NCI-H2107 treated with DMSO at 0.1 percent for 48 hours (cell line): Measurements from ENCODE around the gene ARL3.

Experiments used
- DNase-seq: peaks from one replicate; lab custom pipeline; 2025; ENCODE audit not compliant: unreplicated experiment; lab: John Stamatoyannopoulos, UW

ARL3 gene

DNA sequence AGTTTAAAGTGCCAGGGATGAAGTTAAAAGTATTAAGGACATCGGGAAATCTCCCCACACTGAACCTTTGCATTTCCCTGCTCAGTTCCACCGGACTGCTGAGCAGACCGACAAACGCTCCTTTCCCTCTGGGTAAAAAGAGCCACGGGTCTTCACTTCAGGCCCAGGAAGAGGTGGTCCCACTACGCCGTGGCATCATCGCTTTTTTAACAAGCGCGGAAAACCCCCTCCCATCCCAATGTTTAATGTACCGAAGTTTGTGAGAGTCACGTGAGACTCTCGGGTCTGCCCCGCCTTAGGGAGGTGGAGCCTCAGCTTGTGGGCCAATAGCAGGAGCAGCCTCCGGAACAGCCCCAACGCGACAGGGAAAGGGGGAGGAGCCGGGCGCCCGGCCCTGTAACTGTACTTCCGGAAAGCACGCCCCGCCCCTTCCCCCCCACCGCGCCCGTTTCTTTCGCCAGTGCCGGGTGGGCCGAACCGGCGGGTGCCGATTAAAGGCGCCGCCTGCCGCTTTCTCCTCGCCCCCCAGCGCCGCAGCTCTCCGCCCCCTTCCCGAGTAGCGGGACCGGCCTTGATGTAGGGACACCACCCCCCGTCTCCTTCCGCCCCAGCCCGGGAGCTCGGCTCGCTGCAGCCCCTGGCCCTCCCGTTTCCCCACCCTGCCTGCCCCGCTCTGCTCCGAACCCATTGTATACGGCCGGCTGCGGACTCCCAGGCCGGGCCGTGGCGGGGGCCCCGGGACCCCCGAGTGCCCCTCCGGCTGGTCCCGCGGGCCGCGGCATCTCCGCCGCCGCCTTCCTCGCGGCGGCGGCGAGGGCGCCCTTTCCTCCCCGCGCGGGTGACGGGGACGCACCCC, 72.1 kb downstream of the ARL3 start:
- peak; percentile 73 for DNase-seq

DNA sequence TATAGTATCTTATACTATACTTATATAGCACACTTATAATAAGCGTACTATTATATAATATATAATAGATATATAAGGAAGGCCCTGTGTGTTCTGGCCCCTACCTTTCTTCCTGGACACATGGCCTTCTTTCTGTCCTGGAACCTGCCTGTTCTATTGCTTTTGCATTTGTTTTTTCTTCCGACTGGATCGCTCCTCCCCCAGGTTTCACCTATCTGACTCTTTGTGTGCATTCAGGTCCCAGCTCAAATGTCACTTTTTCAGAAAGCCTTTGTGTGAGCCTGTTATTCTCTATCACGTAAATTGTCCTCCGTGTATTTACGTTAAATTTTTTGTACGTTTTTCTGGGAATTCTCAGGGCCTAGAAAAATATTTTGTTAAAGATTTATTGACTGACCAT, 72.8 kb downstream of the ARL3 start:
- DNase-seq = peak; percentile 69

DNA sequence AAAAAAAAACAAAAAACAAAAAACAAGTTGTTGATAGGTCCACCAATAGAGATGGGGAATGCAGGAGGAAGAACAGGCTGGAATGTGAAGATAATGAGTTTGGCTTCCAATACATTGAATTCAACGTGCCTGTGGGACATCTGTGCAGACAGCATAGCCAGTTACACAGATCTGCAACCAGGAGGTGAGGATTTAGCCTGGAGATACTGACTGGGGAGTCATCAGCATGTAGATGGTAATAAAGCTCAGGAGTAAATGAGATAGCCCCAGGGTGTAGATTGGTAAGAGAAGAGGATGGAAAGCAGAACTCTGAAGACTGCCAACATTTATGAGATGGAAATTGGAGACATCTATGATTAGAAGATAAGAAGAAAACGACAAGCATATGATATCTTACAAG, 74.7 kb downstream of the ARL3 start:
- DNase-seq = no peak

DNA sequence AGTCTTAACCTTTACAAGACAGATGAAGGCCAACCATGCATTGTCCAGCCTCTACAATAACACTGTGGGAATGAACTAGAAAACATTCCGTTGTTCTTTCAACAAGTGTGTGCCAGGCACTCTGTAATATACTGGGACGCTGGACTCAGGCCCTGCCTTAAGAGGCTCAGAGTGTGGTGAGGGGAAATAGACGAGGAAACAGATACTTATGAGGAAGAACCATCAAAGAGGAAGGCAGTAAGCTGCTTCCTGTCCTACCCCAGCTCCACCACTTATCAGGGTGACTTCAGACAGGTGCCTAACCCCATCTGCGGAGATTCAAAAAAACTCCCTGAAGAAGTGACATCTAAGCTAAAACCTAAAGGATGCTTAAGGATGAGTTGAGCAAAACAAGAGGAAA, 78.8 kb downstream of the ARL3 start:
- no peak for DNase-seq

DNA sequence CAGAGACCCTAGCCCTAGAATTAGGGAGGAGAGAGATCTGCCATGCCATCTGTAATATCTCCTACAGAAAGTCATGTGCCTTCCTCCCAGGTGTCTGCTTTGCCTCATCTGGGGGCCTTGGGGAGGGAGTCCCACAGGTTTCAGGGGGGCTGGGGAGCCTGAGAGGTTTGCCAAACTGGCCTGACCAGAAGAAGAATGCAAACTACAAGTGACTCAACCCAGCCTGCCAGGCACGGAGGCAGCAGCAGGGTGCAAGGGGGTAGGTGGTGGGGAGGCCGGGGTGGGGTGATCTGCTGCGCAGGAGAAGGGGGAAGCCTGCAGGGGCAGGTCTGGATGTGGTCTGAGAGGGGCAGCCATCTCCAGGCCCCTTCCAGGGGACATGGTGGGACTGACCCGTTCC, 79.5 kb downstream of the ARL3 start:
- DNase-seq = no peak

DNA sequence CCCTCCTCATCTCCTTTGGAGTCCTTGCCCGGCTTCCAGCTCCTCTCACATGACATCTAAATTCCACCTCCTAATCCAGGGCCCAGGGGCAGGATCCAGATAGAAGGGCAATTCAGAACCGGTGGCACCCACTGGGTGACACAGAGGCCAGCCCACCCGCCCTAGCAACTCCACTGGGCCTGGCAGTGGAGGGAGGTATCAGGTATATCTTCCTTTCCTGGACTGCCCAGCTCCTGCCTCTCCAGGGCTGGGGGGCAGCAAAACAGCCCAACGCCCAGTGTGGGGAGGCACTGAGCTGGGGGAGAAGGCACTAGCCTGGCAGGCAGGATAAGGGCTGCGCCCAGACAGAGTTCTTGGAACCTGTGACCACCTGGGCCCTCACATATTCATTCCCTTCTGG, 80.3 kb downstream of the ARL3 start:
- no peak for DNase-seq

DNA sequence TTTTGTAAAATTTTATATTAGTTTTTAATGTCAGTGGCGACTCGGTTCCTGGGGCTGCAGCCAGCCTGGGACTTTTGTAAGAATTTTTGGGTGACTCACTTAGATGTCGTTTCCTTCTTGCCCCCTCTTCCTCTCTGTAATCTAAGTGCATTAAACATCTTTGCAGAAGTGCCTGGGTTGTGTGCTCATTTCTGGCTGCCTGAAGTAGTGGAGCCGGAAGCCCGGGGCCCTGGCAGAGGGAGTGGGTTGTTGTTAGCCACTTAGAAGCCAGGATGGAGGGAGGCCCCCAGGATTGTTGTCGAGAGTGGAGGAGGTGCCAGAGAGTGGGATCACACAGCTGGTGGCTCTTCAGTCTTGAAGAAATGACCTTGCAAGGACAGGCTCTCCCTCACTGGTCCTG, 80.9 kb downstream of the ARL3 start:
- no peak for DNase-seq

DNA sequence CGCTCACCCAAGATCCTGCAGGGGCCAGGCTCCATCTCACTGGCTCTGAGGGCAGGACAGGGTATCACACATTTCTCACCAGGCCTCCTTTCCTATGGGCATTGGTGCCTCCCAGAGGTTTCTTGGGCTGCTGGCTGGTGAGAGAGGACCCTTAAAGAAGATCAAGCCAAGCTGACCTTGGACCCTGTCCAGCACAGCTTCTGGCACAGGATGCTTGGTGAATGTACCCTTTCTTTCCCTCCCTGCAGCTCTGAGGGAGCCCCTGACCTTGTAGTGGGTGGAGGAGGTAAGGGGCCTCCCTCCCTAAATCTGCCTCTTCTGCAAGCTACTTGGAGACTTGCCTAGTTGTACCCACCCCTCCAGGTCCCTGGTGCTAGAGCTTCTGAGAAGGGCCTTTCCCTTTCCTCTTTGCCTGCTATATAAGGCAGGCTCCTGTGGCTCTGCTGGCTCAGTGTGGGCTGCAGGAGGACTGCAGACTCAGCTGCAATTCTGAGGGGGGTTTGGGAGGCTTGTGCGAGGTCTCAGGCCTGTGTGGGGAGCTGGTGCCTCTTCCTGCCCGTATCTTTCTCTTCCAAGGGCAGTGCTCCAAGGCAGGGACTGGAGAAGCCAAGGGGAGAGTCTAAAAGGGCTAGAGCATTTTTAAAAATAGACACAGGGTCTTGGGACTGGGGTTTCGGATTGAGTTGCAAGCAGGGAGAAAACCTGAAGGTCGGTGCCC, 81.6 kb downstream of the ARL3 start:
- no peak for DNase-seq

DNA sequence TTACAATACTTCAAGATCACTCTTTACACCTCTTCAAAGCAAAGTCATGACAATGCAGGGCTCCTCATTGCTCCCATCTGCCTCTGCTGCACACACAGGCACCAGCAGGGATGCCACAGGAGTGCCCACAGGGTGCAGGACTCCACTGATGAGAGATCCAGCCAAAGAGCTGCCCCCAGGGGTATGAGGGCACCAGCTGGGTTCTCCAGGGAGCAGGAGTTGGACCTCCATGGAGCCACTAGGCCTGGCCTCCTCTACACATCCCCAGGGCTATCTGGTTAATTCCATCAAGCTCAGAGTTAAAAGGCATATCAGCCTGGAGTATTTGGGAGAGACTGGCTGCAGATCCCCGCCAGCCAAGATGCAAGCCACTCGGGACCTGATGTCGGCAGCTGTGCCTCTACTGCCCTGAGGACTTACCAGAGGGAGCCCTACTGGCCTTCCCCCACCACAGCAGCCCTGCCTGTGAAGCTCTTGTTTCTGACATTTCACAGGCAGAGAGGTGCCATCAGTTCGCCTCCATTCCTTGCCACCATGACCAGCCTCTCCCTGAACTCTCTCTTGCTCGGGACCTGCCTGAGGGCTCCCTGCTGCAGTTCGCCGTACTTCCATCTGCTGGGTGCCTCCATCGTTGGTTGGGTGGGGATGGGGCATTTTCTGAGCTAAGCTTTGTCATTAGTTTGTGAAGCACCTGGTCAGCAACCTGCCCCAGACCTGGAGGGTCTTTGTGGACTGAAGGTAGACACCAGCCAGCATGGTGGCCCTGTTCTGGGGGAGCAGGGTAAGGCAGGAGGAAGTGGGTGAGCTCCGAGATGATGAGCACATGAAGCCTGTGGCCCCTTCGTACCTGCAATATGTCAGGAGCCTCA, 82.4 kb downstream of the ARL3 start:
- no peak for DNase-seq

DNA sequence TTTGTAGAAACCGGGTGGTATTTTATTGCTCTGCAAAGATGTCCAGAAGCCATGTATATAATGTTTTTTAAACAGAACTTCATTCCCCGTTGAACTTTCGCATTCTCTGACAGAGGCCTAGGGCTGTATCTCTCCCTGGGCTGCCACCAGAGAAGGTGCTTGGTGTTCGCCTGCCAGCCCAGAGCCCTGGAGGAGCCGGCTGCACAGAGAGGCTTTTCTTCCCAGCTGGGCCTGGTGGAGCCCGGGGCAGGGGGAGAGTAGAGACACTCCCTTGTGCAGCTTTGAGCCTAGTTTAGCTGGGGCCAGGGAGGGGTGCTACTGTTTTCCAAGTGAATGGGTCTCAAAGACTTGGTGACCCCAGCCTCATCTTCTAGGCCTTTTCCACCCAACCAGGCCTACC, 83.5 kb downstream of the ARL3 start:
- no peak for DNase-seq

DNA sequence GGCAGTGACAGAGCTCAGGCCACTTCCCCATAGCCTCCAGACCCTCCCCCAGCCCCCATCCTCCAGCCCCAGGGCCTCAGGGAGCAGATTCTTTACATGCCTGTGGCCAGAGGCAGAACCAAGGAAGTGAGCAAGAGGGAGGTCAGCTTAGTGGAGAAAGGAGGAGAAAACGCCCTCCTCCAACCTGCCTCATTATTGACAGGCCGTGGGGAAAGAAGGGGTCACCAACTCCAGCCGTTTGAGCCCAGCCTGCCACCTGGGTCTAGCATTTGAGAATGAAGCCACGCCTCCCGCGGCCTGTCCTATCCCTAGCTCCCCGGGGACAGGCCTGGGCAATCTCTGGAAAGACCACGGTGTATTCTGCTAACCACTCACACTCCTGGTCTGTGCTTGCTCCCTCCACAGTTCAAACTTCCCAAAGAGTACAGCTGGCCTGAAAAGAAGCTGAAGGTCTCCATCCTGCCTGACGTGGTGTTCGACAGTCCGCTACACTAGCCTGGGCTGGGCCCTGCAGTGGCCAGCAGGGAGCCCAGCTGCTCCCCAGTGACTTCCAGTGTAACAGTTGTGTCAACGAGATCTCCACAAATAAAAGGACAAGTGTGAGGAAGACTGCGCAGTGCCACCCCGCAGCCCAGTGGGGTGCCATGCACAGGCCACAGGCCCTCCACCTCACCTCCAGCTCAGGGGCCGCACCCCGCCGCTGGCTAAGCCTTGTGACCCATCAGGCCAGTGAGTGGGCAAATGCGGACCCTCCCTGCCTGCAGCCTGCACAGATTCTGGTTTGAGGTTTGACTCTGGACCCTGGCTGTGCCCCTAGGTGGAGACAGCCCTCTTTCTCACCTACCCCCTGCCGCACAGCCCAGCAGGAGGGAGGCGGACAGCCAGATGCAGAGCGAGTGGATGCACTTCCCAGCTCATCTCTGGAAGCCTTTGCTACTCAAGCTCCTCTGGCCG, 84.3 kb downstream of the ARL3 start:
- DNase-seq = no peak

DNA sequence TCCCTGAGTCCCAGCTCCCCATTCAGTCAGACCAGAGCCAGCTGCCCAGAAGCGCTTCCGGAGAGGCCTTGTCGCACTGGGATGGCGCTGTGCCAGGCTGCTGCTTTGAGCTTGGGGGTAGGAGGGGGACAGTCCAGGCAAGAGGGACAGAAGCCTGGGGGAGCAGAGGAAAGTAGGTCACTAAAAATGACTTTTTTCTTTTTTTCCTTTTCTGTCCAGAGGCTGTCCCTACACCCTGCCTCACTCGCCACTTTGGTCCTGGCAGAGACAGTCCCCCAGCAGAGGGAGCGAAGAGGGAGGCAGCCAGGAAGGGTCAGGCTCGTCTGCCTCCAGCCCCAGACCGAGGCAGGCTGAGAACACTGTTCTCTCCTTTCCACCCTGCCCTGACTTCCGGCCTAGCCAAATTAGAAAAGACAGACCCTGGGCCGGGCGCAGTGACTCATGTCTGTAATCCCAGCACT, 85.7 kb downstream of the ARL3 start:
- DNase-seq = no peak

DNA sequence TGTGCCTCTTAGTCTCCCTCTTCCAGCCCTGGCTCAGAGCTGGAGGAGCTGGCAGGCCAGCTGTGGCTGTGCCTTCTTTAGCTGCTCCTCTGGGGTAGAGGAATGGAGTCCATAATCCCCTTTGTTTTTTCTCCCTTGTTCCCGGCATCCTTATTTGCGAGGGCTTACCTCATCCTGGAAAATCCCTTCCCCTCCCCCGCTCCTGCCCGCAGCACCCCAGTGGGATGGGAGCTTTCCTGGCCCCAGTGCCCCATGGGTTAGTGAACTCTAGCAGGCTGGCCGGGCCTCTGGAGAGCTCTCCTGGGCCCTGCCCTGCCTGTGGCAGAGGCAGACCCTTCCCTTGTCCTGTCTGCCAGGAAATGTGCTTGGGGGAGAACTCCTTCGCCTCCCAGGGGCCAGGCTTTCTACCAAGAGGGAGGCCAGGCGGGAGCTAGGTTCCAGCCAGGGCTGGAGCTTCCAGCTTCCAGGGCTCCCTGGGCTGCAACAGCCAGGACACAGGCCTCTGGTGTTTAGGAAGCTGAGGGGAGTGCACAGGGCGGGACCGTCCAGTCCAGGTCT, 86.4 kb downstream of the ARL3 start:
- no peak for DNase-seq

DNA sequence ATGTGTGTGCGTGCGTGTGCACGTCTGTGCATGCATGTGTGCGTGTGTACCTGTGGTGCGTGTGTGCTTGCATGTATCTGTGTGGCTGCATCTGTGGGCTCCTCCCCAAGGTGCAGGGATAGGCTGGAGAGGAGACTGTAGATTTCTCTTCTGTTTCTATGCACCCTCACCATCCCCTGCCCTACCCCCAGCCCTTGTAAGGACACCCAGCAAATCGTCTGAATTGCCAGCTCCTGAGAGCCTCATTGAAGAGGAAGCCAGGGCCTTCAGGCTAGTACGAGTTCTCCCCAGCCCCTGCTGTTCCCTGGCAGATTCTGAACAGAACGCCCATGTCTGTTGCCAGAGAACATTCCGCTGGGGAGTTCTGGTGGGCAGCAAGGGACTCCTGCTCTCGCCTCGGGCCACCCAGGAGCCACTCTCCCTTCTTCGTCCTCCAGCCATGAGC, 86.9 kb downstream of the ARL3 start:
- DNase-seq = no peak

DNA sequence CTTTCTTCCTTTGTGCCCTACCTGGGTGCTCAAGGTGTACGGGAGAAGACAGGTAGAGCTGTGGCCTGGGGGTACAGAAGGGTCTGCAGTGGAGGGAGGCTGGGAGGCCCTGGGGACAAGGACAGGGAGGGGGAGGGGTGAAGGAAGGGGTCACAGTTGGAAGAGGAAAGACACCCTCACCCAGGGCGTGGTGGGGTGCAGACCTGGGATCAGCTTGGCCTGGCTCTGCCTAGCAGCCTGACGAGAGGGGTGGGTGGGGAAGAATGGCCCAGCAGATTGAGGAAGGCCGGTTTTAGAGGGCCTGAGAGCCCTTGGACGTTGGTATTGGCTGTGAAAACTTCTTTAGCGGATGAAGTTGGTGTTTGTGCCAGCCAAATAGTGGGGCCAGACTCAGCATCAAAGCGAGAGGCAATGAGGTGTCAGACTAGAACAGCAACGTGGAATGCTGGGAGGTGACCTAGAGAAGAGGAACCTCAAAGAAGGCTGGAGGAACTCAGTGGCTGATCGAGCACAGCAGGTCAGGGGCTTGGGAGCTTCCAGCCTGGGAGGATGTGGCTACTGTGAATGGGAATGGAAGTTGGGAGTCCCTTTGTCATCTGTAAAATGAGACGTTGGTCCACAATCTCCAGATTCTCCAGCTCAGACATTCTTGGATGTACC, 88.0 kb downstream of the ARL3 start:
- DNase-seq = no peak

DNA sequence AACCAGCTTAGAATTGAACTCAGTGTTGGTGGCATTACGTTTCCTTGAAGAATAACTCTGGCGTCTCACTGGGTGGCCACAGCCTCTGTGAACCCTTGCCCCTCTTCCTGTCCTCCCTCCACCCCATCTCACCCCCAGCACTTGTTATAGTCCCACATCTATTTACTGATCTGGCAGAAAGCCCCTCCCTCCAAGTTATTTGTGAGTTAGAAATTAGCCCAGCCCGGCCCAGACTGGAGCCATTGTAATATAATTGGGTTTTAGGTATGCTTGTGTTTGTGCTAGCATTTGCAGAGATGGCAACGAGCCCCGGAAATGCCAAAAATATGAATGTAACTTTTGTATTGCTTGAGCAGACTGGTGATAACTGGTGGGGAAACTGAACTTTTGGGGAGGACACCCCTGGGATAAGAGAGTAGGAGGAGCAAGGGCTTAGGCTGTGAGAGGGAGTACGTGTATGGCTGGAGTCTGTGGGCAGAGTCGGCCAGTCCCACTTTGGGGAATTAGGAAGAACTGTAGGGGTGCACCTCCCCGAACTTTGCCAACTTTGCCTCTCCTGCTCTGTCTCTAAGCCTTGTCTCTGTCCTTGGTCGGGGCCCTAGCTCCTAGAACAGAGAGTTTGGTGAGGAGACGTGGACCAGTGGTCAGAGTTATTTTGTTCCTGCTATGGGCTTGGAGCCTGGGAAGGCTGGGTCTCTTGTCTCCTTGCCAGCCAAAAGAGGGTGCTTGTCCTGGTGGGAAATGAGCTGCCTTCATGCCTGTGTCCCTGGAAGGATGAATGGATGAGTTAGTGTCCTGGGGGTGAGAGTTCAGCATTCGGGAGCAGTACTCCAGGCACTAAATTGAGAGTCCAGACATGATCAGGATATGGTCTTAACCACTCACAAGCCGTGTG, 89.2 kb downstream of the ARL3 start:
- DNase-seq = no peak

DNA sequence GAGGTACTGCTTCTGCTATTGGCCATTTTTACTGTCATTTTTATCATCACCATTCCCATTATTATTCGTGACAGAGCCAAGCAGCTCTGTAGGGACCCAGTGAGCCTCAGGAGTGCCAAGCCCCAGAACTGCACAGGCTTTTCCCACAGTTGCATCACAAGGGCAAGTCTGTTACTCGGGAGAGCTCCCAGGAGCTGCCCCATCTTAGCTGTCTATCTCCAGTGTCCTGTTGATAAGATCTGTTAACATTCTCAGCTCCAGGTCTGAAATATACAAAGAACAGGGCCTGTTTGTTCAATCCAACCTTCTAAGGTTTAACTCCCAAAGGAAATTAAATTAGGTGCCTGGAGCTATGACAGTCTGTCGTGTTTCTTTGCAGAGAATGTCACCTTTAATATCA, 90.1 kb downstream of the ARL3 start:
- no peak for DNase-seq
